HL-60/S4 (cell line): Measurements from ENCODE around the gene NEK10.
"Not testable (repeated sequence)": the region's sequence is repeated elsewhere in the genome, so short reads cannot be mapped to it uniquely, and the experiment has no call there.

ENCODE experiments used
- in situ Hi-C: fragments of 300-500 bp; cut with MboI; formaldehyde crosslinking; loops from 2 replicates; pipeline ENCODE4 v1.14.3; 2022; ENCODE audit warnings: low sequenced_read_pairs

NEK10 gene, protein sequence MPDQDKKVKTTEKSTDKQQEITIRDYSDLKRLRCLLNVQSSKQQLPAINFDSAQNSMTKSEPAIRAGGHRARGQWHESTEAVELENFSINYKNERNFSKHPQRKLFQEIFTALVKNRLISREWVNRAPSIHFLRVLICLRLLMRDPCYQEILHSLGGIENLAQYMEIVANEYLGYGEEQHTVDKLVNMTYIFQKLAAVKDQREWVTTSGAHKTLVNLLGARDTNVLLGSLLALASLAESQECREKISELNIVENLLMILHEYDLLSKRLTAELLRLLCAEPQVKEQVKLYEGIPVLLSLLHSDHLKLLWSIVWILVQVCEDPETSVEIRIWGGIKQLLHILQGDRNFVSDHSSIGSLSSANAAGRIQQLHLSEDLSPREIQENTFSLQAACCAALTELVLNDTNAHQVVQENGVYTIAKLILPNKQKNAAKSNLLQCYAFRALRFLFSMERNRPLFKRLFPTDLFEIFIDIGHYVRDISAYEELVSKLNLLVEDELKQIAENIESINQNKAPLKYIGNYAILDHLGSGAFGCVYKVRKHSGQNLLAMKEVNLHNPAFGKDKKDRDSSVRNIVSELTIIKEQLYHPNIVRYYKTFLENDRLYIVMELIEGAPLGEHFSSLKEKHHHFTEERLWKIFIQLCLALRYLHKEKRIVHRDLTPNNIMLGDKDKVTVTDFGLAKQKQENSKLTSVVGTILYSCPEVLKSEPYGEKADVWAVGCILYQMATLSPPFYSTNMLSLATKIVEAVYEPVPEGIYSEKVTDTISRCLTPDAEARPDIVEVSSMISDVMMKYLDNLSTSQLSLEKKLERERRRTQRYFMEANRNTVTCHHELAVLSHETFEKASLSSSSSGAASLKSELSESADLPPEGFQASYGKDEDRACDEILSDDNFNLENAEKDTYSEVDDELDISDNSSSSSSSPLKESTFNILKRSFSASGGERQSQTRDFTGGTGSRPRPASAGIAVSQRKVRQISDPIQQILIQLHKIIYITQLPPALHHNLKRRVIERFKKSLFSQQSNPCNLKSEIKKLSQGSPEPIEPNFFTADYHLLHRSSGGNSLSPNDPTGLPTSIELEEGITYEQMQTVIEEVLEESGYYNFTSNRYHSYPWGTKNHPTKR

GRCh38 chr3:27368831-27369607 lies at the start of gene NEK10:
Gene NEK10 (minus strand): TSS chr3:27369383. CDS start chr3:27352882, 16,501 bp downstream.
- in situ Hi-C loops, result no loop called here

DNA sequence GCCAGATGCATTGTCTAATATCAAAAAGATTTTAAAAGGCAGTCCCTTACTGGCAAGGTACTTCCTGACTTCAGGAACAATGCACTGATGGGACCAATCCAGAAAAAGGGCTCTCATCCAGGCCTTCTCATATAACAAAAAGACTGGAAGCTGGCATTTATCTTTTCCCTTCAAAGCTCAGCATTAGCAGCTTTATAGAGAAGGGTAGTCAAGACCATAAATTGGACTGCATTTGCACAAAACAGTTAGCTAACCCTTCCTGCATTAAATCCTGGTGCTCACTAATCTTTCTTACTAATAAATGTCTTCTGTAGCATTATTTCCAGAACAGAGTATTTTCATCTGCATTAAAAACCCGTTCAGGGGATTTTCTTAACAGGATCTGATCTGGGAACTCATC lies 46.0 kb upstream of the NEK10 start:
- in situ Hi-C loops, result no loop called here

GRCh38 chr3:27392950-27393679 lies 23.9 kb upstream of the NEK10 start:
- in situ Hi-C loops, result no loop called here

DNA sequence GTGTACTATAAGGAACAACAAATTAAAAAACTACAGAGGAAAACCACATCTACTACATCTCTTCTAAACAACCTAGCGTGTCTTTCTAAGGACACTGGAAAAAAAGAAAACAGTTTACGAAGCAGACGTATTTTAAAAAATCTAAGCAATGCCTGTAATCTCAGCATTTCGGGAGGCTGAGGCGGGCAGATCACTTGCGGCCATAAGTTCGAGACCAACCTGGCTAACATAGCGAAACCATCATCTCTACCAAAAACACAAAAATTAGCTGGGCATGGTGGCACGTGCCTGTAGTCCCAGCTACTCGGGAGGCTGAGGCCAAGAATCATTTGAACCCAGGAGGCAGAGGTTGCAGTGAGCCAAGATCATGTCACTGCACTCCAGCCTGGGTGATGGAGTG lies 23.2 kb upstream of the NEK10 start:
- in situ Hi-C loops, result not testable (repeated sequence)

- in situ Hi-C loops, result no loop called here
Observed at GRCh38 chr3:27391796-27392195, 22.6 kb upstream of the NEK10 start.

- in situ Hi-C loops, result no loop called here
Observed at GRCh38 chr3:27387625-27388024, 18.4 kb upstream of the NEK10 start.

DNA sequence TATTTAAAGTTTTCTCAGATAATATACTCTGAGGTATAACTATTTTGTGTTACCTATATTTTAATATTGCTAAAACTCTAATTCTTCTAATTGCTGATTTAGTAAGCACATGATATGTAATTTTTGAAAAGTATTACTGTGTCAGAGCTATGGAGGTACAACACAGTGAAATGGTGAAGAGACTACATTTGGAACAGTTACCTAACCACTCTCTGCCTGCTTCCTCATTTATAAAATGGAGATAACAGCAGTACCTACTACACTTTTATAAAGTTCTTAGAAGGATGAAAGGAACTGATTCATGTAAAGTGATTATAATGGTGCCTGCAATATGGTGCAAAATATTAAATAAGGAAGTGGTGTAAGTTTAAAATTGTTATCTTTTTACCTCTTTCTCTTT lies 16.3 kb upstream of the NEK10 start:
- in situ Hi-C loops, result no loop called here

DNA sequence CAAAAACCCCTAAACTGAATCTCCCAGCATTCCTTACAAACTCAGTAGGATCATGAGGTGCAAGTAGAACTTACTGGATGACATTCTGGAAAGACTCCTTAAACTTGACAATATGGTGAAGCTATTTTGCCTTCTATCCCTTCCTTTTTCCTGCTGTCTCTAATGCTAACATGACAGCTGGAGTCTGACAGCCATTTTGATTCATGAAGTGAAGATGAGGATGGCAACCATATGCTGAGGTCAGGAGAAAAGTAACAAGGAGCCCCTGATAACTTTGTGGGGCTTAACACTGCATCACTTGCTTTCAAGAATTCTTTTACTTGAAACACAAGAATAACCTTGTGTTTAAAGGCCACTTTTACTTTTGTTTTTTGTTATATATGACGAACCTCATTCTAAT lies 15.0 kb upstream of the NEK10 start:
- in situ Hi-C loops, result no loop called here

GRCh38 chr3:27380433-27381357 lies 11.5 kb upstream of the NEK10 start:
- in situ Hi-C loops, result no loop called here

DNA sequence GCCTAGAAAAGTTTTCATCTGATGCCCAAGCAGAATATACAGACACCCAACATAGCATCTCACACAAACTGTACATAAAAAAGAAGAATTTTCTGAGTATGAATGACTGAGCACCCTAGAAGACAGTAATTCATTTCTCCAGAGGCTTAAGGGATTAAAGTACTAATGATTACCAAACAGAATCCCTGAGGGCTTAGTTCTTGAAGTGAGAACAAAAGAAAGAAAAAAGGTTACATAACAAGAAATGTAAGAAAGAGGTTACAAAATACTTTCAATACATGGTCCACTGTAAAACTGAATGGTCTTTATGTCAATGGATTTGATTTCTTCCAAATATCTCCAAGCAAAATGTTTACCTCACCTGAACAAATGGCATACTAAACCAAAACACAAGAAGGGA lies 9.1 kb upstream of the NEK10 start:
- in situ Hi-C loops, result no loop called here

DNA sequence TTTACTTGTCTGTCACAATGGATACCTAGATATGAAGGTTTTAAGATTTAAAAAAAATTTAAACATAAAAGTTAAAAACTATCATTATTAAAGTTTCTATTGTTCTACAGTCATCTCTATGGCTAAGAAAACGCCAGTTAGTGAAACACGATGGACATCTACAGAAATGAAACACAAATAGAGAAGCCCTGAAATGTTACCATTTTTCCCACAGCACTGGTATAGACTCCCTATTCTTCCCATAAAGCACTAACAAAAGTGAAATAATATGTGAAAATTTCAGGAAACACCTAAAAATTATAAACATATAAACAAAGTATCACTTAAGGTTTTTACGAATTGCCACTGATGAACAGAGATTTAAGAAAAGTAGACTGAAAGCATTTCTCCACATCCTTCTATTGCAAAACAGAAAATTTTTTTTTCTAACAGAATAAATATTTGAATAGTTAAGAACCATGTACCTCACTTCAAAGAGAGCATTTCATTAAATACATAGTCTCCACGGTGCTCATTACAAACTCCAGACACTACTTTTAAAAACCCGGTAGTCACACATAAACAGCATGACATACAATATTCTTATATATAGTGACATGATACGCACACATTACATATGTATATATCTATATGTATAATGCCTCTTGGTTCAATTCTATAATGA lies 7.1 kb upstream of the NEK10 start:
- in situ Hi-C loops, result no loop called here

GRCh38 chr3:27366062-27366591 lies 3.1 kb downstream of the NEK10 start:
- in situ Hi-C loops, result no loop called here

DNA sequence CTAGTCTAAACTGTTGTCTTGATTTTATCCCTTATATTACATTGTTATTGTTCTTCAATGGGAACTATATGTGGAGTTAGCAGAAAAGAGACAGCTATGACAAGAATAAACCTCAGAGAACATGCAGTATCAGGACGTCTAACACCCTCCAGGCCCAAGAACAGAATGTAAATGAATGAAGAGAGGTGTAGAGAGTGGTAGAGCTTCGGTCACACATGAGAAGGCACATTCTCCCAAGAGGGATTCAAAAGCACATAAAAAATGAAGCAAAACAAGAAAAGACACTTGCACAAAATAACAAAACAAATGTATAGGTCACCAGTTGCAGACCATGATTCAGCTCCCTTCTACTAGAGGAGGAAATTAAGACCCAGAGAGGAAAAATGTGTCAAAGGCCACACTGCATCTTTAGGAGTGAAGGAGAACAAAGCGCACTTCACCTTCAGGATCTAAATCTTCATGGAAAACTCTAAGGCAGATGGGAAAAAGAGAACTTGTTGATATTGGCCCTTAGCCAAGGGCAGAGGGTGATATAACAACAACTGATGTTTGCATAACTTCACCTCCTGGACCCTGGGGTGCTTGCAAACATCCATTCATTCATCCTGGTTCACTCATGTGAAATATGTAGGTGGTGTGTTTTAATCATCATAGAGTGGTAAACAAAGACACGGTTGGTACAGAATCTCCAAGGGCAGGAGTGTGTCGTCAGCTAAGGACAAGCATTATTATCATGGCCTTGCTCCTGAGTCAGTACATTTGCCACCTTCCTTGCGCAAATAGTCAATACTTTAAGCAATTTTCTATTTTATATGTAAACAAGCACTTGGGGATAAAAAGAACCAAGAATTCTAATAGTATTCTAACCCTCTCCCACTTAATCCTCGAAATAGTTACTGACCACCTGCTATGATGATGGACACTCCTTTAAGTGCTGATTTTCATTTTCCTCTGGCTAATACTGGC lies 8.8 kb downstream of the NEK10 start:
- in situ Hi-C loops, result no loop called here

DNA sequence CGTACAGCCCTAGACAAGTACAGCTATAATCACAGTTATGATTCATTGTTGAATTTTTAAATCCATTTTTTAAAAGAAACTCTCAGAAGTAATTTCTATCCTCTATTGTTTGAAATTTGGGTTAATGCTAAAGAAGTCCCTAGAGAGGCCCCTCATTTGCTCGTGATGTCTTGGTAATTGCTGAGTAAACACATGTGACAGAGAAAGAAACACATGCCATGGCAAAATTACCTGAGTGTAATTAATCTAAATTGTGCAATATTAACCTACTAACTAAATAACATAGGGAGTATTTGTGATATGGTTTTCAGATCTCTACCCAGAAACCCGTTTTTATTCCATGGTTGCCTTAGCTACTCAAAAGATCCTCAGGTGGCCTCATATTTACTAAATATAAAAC lies 10.8 kb downstream of the NEK10 start:
- in situ Hi-C loops, result no loop called here

DNA sequence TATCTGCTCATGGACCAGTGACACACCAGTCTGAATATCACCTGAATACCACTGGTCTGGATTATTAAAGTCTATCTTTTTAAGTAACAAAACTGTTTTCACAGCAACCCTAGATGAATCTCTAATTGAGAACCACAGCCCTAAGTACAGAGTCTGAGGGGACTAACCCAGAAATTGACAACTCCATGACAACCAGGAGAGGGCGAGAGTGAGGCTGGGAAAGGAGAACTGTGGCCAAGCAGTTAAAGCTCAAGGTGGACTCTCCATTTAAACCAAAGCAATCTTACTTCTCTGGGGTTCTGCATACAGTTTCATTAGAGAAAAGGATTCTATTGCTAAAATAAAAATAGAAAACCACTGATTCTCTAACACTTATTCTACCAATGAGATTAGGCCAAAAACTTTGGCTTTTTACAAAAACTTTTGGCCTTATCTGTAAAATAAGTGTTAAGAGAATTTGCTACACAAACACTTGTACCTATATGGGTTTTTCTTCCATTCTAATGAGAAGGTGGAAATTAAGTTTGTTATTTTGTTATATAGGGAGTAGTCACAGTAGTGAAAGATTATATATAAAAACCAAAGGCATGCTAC lies 11.4 kb downstream of the NEK10 start:
- in situ Hi-C loops, result no loop called here

DNA sequence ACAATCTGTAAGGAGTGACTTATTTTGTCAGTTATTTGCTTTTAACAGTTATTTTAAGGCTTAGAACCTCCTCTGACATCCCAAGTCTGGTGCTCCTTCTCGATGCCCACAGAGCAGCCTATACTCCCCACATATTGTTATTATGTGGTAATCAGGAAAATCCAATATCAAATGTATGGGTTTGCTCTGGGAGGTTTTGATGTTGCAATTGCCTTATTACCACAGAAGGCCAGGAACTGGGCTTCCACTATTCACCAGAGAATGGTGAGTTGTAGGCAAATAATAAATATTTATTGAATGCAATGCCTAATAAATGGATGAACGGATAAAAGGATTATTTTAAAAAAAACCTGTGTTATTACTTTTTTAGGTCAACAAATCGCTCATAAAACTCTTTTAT lies 12.2 kb downstream of the NEK10 start:
- in situ Hi-C loops, result no loop called here
